CD14-positive monocyte (primary cell): ENCODE data around the gene JMJD1C. TPM values are rescaled to one million over a fixed set of nuclear protein-coding genes. Genes with fewer than 3 reads are reported as not detected.
"Not testable (repeated sequence)": the region's sequence is repeated elsewhere in the genome, so short reads cannot be mapped to it uniquely, and the experiment has no call there.

Experiments used
- DNase-seq, 3 donors: peaks; one replicate each; pipeline ENCODE4 v3.0.0-alpha.2; 2011 to 2022
- H2AFZ ChIP-seq: 2 replicates; pipeline ENCODE4 v1.6.0; 2012; ENCODE audit warnings: mild to moderate bottlenecking, low read depth, low read length, inconsistent platforms; ENCODE audit not compliant: insufficient read depth, poor library complexity, severe bottlenecking
- H3K27ac ChIP-seq, 2 donors: 1 replicate in 1 of 2; 2 replicates in 1 of 2; pipeline ENCODE4 v1.5.1; 2012 to 2013; ENCODE audit warnings: low read length in 2 of 2, control low read depth in 1 of 2, inconsistent platforms in 1 of 2, low read depth in 1 of 2, mild to moderate bottlenecking in 1 of 2
- H3K27me3 ChIP-seq, 2 donors: one replicate each; pipeline versions ENCODE4 v1.6.0 to v1.6.1; 2011 to 2013; ENCODE audit warnings: low read length in 2 of 2; ENCODE audit not compliant: control insufficient read depth in 2 of 2, insufficient read depth in 2 of 2
- H3K36me3 ChIP-seq, 2 donors: replicated peaks in 1 of 2; 1 replicate in 1 of 2; 2 replicates in 1 of 2; pipeline versions ENCODE4 v1.5.1 to v1.6.1; 2012 to 2013; ENCODE audit warnings: low read length in 2 of 2, control low read depth in 1 of 2, inconsistent platforms in 1 of 2, mild to moderate bottlenecking in 1 of 2; ENCODE audit not compliant: insufficient read depth in 2 of 2, control insufficient read depth in 1 of 2
- H3K4me1 ChIP-seq, 2 donors: 1 replicate in 1 of 2; 2 replicates in 1 of 2; pipeline versions ENCODE4 v1.5.1 to v1.6.1; 2012 to 2013; ENCODE audit warnings: low read length in 2 of 2, control low read depth in 1 of 2, inconsistent platforms in 1 of 2, mild to moderate bottlenecking in 1 of 2, moderate library complexity in 1 of 2; ENCODE audit not compliant: insufficient read depth in 2 of 2, control insufficient read depth in 1 of 2
- H3K4me2 ChIP-seq: replicated peaks from 2 replicates; pipeline ENCODE3; 2012; ENCODE audit warnings: low read length, moderate library complexity, mild to moderate bottlenecking; ENCODE audit not compliant: poor library complexity, severe bottlenecking; ENCODE audit errors: extremely low read depth
- H3K4me3 ChIP-seq, 3 experiments: fragments of 200-600 bp in 1 of 3; sonication (generic) in 1 of 3; replicated peaks in 1 of 3; 1 replicate in 2 of 3; 2 replicates in 1 of 3; pipeline ENCODE4 v1.5.1; 2011 to 2013; ENCODE audit warnings: low read length in 3 of 3, mild to moderate bottlenecking in 3 of 3, control low read depth in 2 of 3, low read depth in 2 of 3, inconsistent platforms in 1 of 3, moderate library complexity in 1 of 3
- H3K79me2 ChIP-seq: 2 replicates; pipeline ENCODE4 v1.6.0; 2012; ENCODE audit warnings: mild to moderate bottlenecking, control low read depth, inconsistent platforms, low read length, moderate library complexity; ENCODE audit not compliant: insufficient read depth
- H3K9ac ChIP-seq: 2 replicates; pipeline ENCODE4 v1.6.0; 2017; ENCODE audit warnings: low read length, mild to moderate bottlenecking; ENCODE audit not compliant: insufficient read depth, poor library complexity, severe bottlenecking
- H3K9me3 ChIP-seq, 2 donors: replicated peaks in 1 of 2; 1 replicate in 1 of 2; 2 replicates in 1 of 2; pipeline versions ENCODE4 v1.5.1 to v1.6.1; 2012 to 2013; ENCODE audit warnings: low read length in 2 of 2, control low read depth in 1 of 2; ENCODE audit not compliant: control insufficient read depth in 1 of 2, insufficient read depth in 1 of 2
- H4K20me1 ChIP-seq: 2 replicates; pipeline ENCODE4 v1.6.0; 2012; ENCODE audit warnings: mild to moderate bottlenecking, low read length, control low read depth, moderate library complexity; ENCODE audit not compliant: insufficient read depth
- H3K27ac Mint-ChIP-seq, 7 donors: one replicate each; pipeline ENCODE4 v1.8.0; 2020; ENCODE audit warnings: mild to moderate bottlenecking in 7 of 7, mixed read lengths in 7 of 7, moderate library complexity in 6 of 7, inconsistent platforms in 2 of 7
- H3K27me3 Mint-ChIP-seq, 3 donors: one replicate each; pipeline ENCODE4 v1.8.0; 2021 to 2022; ENCODE audit warnings: low read depth in 3 of 3, mild to moderate bottlenecking in 3 of 3, mixed read lengths in 3 of 3, moderate library complexity in 3 of 3, inconsistent platforms in 1 of 3
- H3K36me3 Mint-ChIP-seq, 2 donors: one replicate each; pipeline ENCODE4 v1.8.0; 2020; ENCODE audit warnings: mixed read lengths in 2 of 2, inconsistent platforms in 1 of 2, mild to moderate bottlenecking in 1 of 2
- H3K4me1 Mint-ChIP-seq: one replicate; pipeline ENCODE4 v1.8.0; 2020; ENCODE audit warnings: mild to moderate bottlenecking, mixed read lengths
- H3K4me3 Mint-ChIP-seq, 2 donors: one replicate each; pipeline ENCODE4 v1.8.0; 2020; ENCODE audit warnings: mild to moderate bottlenecking in 2 of 2, mixed read lengths in 2 of 2, moderate library complexity in 1 of 2
- H3K9me3 Mint-ChIP-seq, 7 donors: one replicate each; pipeline ENCODE4 v1.8.0; 2020 to 2022; ENCODE audit warnings: mixed read lengths in 7 of 7, mild to moderate bottlenecking in 6 of 7, moderate library complexity in 6 of 7, inconsistent platforms in 2 of 7
- CTCF ChIP-seq: fragments of 200-600 bp; IDR thresholded peaks from one replicate; pipeline ENCODE4 v1.8.0; 2022; ENCODE audit warnings: antibody characterized with exemption, mild to moderate bottlenecking
- WGBS: methylation state at CpG from one replicate; pipeline ENCODE4 v1.1.5; 2013; ENCODE audit warnings: missing lambda C conversion rate; ENCODE audit not compliant: insufficient coverage; 5-methylcytosine and 5-hydroxymethylcytosine counted together
- intact Hi-C, 2 donors: fragments of 100-400 bp; cut with micrococcal nuclease; formaldehyde crosslinking; loops; one replicate each; pipeline versions ENCODE4 v1.15.0 to v1.15.1; 2023
- polyA plus RNA-seq, 3 donors: library from polyadenylated mRNA; depleted of rRNA in 1 of 3; unstranded in 2 of 3; stranded (reverse) in 1 of 3; fragments of 300-500 nt in 2 of 3; fragments of >200 nt in 1 of 3; fragmentation: Illumina TruSeq in 2 of 3; gene quantifications; 1 replicate in 2 of 3; 2 replicates in 1 of 3; pipeline ENCODE4 v1.2.3, GENCODE V29; 2012 to 2021

Gene JMJD1C
- polyA plus RNA-seq, 3 donors, result 27.8 to 84.8 (median 46.5) TPM

- H3K27me3 Mint-ChIP-seq, result peaks cover 0 to 1% (median 0%) of the 10 kb centered on the region in 3 donors
- no peak overlapping the region for H3K27ac Mint-ChIP-seq
- TF ChIP-seq CTCF, result no peak
- peaks cover 43% of the 10 kb centered on the region for H4K20me1 ChIP-seq
- no peak overlapping the region for H3K27ac ChIP-seq
- H3K27me3 ChIP-seq, result no peaks in the 10 kb centered on the region
- peaks cover 0 to 3% (median 0%) of the 10 kb centered on the region in 7 donors for H3K9me3 Mint-ChIP-seq
- H3K4me3 Mint-ChIP-seq, result no peak overlapping the region
- no peak for DNase-seq
- intact Hi-C loops, result no loop called here
- no peaks in the 10 kb centered on the region for H3K36me3 ChIP-seq
- no peak overlapping the region for H2AFZ ChIP-seq
- no peaks in the 10 kb centered on the region for H3K36me3 Mint-ChIP-seq
- H3K4me1 ChIP-seq, result peaks cover 12 to 15% of the 10 kb centered on the region in 2 donors
- no CpG with 5 or more reads among the region's 4 CpGs for WGBS
- H3K9me3 ChIP-seq, result no peaks in the 10 kb centered on the region
- H3K4me1 Mint-ChIP-seq, result peaks cover 27% of the 10 kb centered on the region
- no peak overlapping the region for H3K4me3 ChIP-seq
- peaks cover 82% of the 10 kb centered on the region for H3K79me2 ChIP-seq
- H3K9ac ChIP-seq, result no peak overlapping the region
- H3K4me2 ChIP-seq, result no peak overlapping the region
These were observed 27.2 kb upstream of the JMJD1C start for GRCh38 chr10:63493004-63493403.

GRCh38 chr10:63492317-63492690 lies 26.5 kb upstream of the JMJD1C start:
- intact Hi-C loops, H3K27ac Mint-ChIP-seq, H3K4me1 ChIP-seq, H3K27ac ChIP-seq, H3K4me3 ChIP-seq, H3K36me3 ChIP-seq, H3K36me3 Mint-ChIP-seq, H3K9me3 ChIP-seq, H3K27me3 ChIP-seq, H3K4me3 Mint-ChIP-seq, DNase-seq, H3K9me3 Mint-ChIP-seq, H3K9ac ChIP-seq, H3K27me3 Mint-ChIP-seq, H3K4me2 ChIP-seq, H2AFZ ChIP-seq: not testable (repeated sequence)
- H4K20me1 ChIP-seq, result peaks cover 46% of the 10 kb centered on the region
- peaks cover 82% of the 10 kb centered on the region for H3K79me2 ChIP-seq
- H3K4me1 Mint-ChIP-seq, result peaks cover 20% of the 10 kb centered on the region
- 94% methylated on average over 3 of the region's 6 CpGs for WGBS
